LNCaP clone FGC (cell line): ENCODE measurements around the gene ADRM1.

ENCODE experiments used
- DNase-seq: peaks from one replicate; pipeline ENCODE4 v3.0.0-alpha.2; 2011; ENCODE audit warnings: low read depth
- H3K4me3 ChIP-seq: 2 replicates; pipeline ENCODE4 v1.5.1; 2011; ENCODE audit warnings: mild to moderate bottlenecking, low read depth, low read length, control low read depth
- TF ChIP-seq, protein P1 (sequence below): IDR thresholded peaks from 2 replicates; pipeline ENCODE4 v1.5.1; 2012; ENCODE audit warnings: mild to moderate bottlenecking; ENCODE audit not compliant: control insufficient read depth, insufficient read depth; ENCODE audit errors: extremely low read depth

The ADRM1 gene

DNA sequence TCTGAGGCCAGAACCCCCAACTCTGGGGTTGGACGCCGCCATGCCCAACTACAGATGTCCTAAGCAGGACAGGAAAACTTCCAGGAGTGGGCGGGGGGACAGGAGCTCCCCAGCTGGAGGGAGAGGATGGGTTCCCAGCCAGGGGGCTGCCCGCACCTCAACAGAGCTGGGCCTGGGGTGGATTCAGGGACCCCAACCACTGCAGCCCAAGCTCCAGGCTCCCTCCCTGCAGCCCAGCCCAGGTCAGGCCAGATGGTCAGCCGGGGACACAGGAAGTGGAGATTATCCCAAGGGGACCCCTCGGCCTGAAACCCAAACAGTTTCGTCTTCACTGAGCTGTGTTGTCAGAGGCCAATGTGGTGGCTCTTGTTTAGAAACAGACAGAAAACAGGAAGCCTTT is 54.9 kb downstream of the ADRM1 start:
- H3K4me3 ChIP-seq, result no peak overlapping the region
- TF ChIP-seq, protein P1, sequence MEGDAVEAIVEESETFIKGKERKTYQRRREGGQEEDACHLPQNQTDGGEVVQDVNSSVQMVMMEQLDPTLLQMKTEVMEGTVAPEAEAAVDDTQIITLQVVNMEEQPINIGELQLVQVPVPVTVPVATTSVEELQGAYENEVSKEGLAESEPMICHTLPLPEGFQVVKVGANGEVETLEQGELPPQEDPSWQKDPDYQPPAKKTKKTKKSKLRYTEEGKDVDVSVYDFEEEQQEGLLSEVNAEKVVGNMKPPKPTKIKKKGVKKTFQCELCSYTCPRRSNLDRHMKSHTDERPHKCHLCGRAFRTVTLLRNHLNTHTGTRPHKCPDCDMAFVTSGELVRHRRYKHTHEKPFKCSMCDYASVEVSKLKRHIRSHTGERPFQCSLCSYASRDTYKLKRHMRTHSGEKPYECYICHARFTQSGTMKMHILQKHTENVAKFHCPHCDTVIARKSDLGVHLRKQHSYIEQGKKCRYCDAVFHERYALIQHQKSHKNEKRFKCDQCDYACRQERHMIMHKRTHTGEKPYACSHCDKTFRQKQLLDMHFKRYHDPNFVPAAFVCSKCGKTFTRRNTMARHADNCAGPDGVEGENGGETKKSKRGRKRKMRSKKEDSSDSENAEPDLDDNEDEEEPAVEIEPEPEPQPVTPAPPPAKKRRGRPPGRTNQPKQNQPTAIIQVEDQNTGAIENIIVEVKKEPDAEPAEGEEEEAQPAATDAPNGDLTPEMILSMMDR, result no peak
- DNase-seq, result no peak
